NCI-H1436 treated with DMSO at 0.1 percent for 48 hours (cell line): ENCODE results near the gene ATG2B.

Experiments used
- DNase-seq: peaks from one replicate; lab custom pipeline; 2025; lab: John Stamatoyannopoulos, UW

The ATG2B gene

GRCh38 chr14:96362965-96363750 lies at the start of gene ATG2B, which contains the start of gene GSKIP:
ATG2B (minus strand) TSS chr14:96363341; CDS start chr14:96362976, 365 bp downstream.
GSKIP (plus strand) TSS chr14:96363526; CDS start chr14:96382248, 18,722 bp downstream.
- peak; percentile 24 for DNase-seq

DNA sequence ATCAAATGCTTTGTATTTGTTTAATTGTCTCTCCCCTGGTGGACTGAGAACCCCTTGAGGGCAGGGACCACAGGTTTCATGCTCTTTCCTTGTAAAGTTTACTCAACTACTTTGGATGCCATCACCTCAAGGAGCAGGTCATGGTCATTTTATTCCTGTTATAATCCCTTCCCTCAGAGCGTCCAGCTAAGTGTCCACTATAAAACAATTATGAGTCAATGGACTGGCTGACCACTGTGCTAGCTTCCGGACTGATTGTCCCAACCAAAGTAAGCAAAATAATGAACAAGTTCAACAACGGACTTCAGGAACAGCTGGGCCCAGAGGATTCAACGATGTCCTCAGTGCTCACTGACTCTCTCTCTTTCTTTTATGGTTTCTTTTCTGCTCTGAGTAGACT lies 47.0 kb upstream of the ATG2B start:
- no peak for DNase-seq

GRCh38 chr14:96409701-96410100 lies 46.6 kb upstream of the ATG2B start:
- DNase-seq: no peak

GRCh38 chr14:96408608-96409007 lies 45.5 kb upstream of the ATG2B start:
- DNase-seq: no peak

DNA sequence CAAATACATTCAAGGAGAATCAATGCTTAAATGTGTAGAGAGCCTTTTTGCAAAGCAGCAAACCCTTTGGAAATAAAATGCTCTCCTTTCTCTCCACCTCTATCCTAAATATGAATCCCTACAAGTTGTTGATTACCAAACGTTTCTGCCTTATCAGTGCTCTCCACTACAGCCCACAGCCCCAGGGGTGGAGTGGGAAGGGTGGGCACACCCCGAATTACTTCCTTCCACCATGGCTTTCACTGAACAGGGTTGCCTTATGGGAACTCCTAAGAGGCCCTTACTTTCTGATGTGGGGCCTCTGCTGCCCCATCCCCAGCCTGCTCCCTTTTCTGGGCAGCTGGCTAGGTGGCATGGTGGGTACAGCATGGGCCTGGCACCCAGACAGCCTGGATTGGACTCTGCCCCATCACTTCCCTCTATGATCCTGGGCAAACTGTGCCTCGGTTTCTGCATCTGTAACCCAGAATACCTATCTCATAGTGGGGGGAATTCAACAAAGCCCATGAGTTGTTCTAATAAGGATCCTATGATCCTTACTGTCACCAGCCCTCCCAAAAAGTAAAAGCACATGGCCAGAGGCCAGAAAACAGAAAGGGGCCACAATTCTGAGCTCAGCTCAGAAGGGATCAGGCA lies 44.9 kb upstream of the ATG2B start:
- no peak for DNase-seq

GRCh38 chr14:96405677-96406076 lies 42.5 kb upstream of the ATG2B start:
- DNase-seq: no peak

DNA sequence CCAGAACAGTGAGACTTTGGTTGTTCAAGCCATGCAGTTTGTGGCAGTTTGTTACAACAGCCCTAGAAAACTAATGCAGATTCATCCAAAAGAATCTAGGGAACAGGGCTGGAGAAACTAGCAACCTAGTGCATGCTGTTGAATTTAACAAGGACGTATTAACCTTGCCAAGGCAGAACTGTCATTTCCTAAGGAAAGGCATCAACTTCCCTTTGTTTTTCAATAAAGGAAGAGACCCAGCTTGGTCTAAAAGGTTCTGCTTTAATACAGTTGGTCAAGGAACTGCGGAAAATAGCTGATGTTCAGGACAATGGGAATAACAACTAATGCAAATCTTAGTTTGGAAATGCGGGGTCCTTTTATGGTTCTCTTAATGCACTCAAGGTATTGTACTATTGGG lies 40.3 kb upstream of the ATG2B start:
- DNase-seq: no peak

GRCh38 chr14:96400495-96400894 lies 37.4 kb upstream of the ATG2B start:
- no peak for DNase-seq

GRCh38 chr14:96399405-96399804 lies 36.3 kb upstream of the ATG2B start:
- no peak for DNase-seq

- DNase-seq: no peak
These were observed 35.8 kb upstream of the ATG2B start for GRCh38 chr14:96398921-96399320.

DNA sequence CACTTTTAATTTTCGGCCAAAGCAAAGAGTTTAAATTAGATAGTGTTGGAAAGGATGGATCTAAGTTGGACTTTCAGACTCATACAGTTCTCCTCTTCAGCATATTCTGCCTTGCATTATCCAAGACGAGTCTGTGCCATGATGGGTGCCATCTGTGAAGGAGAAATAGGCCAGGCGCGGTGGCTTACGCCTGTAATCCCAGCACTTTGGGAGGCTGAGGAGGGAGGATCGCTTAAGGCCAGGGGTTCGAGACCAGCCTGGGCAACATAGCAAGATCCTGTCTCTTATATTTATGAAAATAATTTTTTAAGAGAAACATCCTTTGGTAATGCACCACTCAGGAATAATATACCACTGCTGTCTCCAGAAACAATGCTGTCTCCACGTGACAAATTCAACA lies 35.3 kb upstream of the ATG2B start:
- DNase-seq: no peak

DNA sequence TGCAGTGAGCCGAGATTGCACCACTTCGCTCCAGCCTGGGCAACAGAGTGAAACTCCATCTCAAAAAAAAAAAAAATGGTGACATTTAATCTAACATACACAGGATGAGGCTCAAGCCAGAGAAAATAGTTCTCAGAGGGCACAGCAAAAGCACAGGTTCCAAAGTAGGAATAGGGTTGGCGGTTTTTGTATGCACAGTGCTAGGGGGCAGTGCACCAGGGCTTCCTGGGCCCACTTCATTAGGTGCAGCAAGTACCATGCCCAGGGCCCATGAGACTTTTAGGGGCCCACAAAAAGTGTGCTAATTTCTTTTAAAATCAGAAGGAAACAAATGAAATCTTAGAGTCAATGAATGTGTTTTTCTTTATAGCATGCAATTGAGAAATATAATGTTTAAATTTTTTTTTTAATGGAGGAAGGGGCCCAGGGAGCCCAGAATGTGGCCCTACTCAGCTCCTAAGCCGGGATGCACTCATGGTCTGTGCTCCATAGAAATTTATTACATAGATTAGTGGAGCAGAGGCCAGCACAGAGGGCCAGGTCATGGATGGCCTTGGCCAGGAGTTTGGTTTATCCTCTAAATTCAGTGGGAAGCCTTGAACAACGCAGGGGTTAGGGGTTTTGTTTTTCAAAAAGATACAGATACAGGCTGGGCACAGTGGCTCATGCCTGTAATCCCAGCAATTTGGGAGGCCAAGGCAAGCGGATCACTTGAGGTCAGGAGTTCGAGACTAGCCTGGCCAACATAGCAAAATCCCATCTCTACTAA lies 31.1 kb upstream of the ATG2B start:
- no peak for DNase-seq

GRCh38 chr14:96393071-96393691 lies 30.0 kb upstream of the ATG2B start:
- no peak for DNase-seq

DNA sequence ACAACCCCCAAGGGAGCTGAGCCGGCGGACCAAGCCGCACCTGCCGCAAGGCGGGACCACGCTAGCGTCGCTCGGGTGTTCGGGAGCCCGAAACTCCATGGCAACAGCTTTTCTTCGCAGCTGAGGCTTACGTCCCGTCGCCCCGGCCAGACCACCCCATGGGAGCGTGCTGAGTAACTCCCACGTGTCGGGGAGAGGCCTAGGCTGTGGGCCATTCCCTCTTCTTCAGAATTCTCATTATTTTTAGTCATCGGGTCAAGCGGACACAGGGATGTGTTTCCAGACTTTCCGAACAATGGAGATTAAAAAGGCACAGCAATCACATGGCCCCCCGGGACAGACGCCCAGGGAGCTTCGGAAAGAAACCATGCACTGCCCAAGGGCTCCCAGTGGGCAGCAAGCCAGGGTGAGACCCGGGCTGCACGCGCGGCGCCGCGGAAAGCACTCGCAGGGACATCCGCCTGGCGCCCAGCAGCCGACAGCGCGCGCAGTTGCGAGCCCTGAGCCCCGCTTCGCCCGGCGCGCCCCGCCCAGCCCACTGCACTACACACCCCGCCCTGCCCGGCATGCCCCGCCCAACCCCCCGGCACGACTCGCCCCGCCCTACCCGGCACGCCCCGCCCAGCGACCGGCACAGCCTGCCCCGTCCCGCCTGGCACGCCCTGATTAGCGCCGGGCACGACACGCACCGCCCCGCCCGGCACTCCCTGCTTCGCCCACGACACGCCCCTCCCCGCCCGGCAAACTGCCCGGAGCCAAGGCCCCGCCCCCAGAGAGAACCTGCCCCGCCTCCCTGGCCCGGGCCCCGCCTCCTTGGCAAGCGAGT lies 28.4 kb upstream of the ATG2B start:
- peak; percentile 66 for DNase-seq

GRCh38 chr14:96390965-96391292 lies 27.8 kb upstream of the ATG2B start:
- DNase-seq: no peak

DNA sequence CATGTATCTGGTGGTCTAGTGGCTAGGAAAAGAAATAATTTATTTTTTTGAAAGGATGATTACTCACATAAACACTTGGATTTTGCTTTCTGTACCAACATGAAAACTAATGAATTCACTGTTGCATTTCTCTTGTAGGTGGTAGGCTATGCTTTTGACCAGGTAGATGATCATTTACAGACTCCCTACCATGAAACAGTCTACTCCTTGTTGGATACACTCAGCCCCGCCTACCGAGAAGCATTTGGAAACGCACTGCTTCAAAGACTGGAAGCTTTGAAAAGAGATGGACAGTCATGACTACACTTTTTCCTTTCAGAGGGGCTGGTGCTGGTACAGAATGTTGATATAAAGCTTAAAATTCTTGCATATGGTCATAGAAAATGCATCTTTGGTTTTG lies 22.2 kb upstream of the ATG2B start:
- no peak for DNase-seq

GRCh38 chr14:96384740-96385139 lies 21.6 kb upstream of the ATG2B start:
- DNase-seq: no peak

- no peak for DNase-seq
These were observed 20.9 kb upstream of the ATG2B start for GRCh38 chr14:96384053-96384452.

- no peak for DNase-seq
These were observed 20.3 kb upstream of the ATG2B start for GRCh38 chr14:96383445-96383844.

DNA sequence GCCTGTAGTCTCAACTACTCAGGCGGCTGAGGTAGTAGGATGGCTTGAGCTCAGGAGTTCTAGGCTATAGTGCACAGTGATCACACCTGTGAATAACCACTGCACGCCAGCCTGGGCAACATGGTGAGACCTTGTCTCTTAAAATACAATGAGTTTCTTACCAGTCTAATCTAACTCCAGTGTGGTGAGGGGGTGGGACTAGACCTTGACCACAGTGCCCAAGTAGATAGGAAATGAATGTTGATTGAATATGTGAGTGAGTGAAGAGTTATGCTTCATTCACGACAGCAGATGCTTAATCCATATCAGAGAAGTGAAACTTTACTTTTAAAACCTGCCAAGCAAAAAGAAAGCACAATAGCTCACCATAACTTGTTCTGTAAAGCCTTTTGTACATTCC lies 17.6 kb upstream of the ATG2B start:
- DNase-seq: no peak

- DNase-seq: no peak
These were observed 13.0 kb upstream of the ATG2B start for GRCh38 chr14:96376093-96376492.

DNA sequence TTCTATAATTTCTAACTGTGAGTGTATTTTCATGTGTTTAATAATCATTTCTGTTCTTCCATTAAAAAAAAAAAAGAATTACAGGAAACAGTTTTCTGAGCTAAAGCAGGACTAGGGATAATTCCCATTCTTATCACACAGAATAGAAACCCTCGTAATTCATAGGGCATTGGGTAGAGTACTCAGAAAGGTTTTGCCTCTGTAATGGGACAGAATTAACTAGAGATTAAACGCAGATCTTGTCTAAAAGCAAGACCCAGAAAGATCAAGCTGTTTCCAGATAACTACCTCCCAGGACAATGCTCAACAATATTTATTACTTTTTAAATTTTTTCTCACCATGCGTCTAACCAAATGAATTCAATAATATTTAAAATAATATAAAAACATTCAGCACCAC lies 10.4 kb upstream of the ATG2B start:
- DNase-seq: no peak
